OCI-LY7 (cell line): ENCODE results near the gene SIX3. TPM values are rescaled to one million over a fixed set of nuclear protein-coding genes. Genes with fewer than 3 reads are reported as not detected.

Source experiments
- BruUV-seq: library from RNA; stranded (reverse); fragments of 400-500 nt; replicated peaks from 2 replicates; lab custom pipeline; 2021; lab: Mats Ljungman, UMichigan
- CTCF ChIA-PET: fragments of 300-600 bp; sonication (Branson Sonifier 250); formaldehyde crosslinking; loops from one replicate; lab custom pipeline; 2022; ENCODE audit warnings: antibody characterized with exemption; ENCODE audit not compliant: unreplicated experiment; lab: Charles Lee
- POLR2A ChIA-PET: fragments of 300-600 bp; sonication (Branson Sonifier 250); formaldehyde crosslinking; loops from one replicate; lab custom pipeline; 2022; ENCODE audit warnings: antibody characterized with exemption; lab: Charles Lee
- DNase-seq: peaks from one replicate; pipeline ENCODE4 v3.0.0-alpha.2; 2015; ENCODE audit warnings: low spot score
- H2AFZ ChIP-seq: fragments of 200-600 bp; sonication (generic), shearing (Covaris generic); 2 replicates; pipeline ENCODE4 v1.6.1; 2014; ENCODE audit warnings: mild to moderate bottlenecking, antibody characterized with exemption, low read length, moderate library complexity
- H3K27ac ChIP-seq: fragments of 200-600 bp; sonication (generic); 2 replicates; pipeline ENCODE4 v1.5.1; 2014; ENCODE audit warnings: mixed run types, low read depth, mild to moderate bottlenecking, moderate library complexity, low read length, inconsistent platforms; ENCODE audit not compliant: poor library complexity, severe bottlenecking
- H3K36me3 ChIP-seq: fragments of 200-600 bp; sonication (generic); 2 replicates; pipeline ENCODE4 v1.6.1; 2014; ENCODE audit warnings: mild to moderate bottlenecking, antibody characterized with exemption, low read length, moderate library complexity, mixed read lengths; ENCODE audit not compliant: insufficient read depth
- H3K4me1 ChIP-seq: fragments of 200-600 bp; sonication (generic); 2 replicates; pipeline ENCODE4 v1.5.1; 2014; ENCODE audit warnings: mild to moderate bottlenecking, low read length; ENCODE audit not compliant: insufficient read depth, poor library complexity, severe bottlenecking
- H3K4me2 ChIP-seq: fragments of 200-600 bp; sonication (generic); 2 replicates; pipeline ENCODE4 v1.6.1; 2014; ENCODE audit warnings: mild to moderate bottlenecking, low read length
- H3K4me3 ChIP-seq: fragments of 200-600 bp; sonication (generic); 2 replicates; pipeline ENCODE4 v1.5.1; 2014; ENCODE audit warnings: mild to moderate bottlenecking, low read depth, low read length; ENCODE audit not compliant: poor library complexity, severe bottlenecking
- H3K79me2 ChIP-seq: fragments of 200-600 bp; sonication (generic); 2 replicates; pipeline ENCODE4 v1.6.1; 2016; ENCODE audit warnings: low read depth, mild to moderate bottlenecking, low read length, moderate library complexity, mixed read lengths; ENCODE audit not compliant: insufficient read depth
- H3K9me2 ChIP-seq: fragments of 200-600 bp; sonication (generic); 2 replicates; pipeline ENCODE4 v1.6.1; 2016; ENCODE audit warnings: mild to moderate bottlenecking, low read length, mixed read lengths; ENCODE audit not compliant: insufficient read depth
- H3K9me3 ChIP-seq: fragments of 200-600 bp; sonication (generic); 2 replicates; pipeline ENCODE4 v1.6.1; 2014; ENCODE audit warnings: mild to moderate bottlenecking, mixed run types, low read length, mixed read lengths
- H4K20me1 ChIP-seq: fragments of 200-600 bp; sonication (generic); 2 replicates; pipeline ENCODE4 v1.6.1; 2014; ENCODE audit warnings: mild to moderate bottlenecking, antibody characterized with exemption, low read length, moderate library complexity, mixed read lengths; ENCODE audit not compliant: insufficient read depth
- CTCF ChIP-seq: fragments of 200-600 bp; sonication (generic); conservative IDR thresholded peaks from 2 replicates; pipeline ENCODE4 v1.5.1; 2014; ENCODE audit warnings: mild to moderate bottlenecking, antibody characterized with exemption, low read length, moderate library complexity, mixed read lengths
- EZH2phosphoT487 ChIP-seq: fragments of 200-600 bp; sonication (generic); IDR thresholded peaks from 2 replicates; pipeline ENCODE4 v1.6.1; 2018; ENCODE audit warnings: low read depth, borderline replicate concordance, mild to moderate bottlenecking, mixed run types, antibody characterized with exemption, low read length, moderate library complexity, mixed read lengths
- intact Hi-C: fragments of 100-400 bp; cut with micrococcal nuclease; formaldehyde crosslinking; loops from one replicate; pipeline ENCODE4 v1.10.0; 2022; ENCODE audit not compliant: unreplicated experiment
- total RNA-seq, 2 experiments: library from RNA; depleted of rRNA in 1 of 2; stranded (reverse); fragments of >200 nt in 1 of 2; shearing (Covaris generic) in 1 of 2; gene quantifications; 2 replicates each; pipeline ENCODE4 v1.2.3, GENCODE V29; 2014 to 2022

SIX3 gene
- total RNA-seq, 2 experiments from 2014 or later, result not detected

- Histone ChIP-seq H3K9me3 (no peaks in the 10 kb centered on the region), H3K4me3 (no peak overlapping the region), H3K4me2 (no peak overlapping the region), H3K4me1 (no peaks in the 10 kb centered on the region), H2AFZ (no peak overlapping the region), H4K20me1 (no peaks in the 10 kb centered on the region), H3K36me3 (no peaks in the 10 kb centered on the region), H3K9me2 (no peaks in the 10 kb centered on the region), H3K79me2 (no peaks in the 10 kb centered on the region), H3K27ac (no peak overlapping the region)
- POLR2A ChIA-PET, result no interaction called here
- TF ChIP-seq EZH2phosphoT487, result no peak
- no peak for TF ChIP-seq CTCF
- DNase-seq, result no peak
- no TSS peak for BruUV-seq
- CTCF ChIA-PET, result no interaction called here
- intact Hi-C loops, result no loop called here
Measured at GRCh38 chr2:44936715-44937687, 4.5 kb upstream of the SIX3 start.

- TF ChIP-seq EZH2phosphoT487 (no peak), CTCF (no peak)
- POLR2A ChIA-PET, result no interaction called here
- H3K36me3 ChIP-seq, result no peaks in the 10 kb centered on the region
- no peak overlapping the region for H3K4me3 ChIP-seq
- intact Hi-C loops, result no loop called here
- H3K9me2 ChIP-seq, result no peaks in the 10 kb centered on the region
- CTCF ChIA-PET, result no interaction called here
- no peak overlapping the region for H3K4me2 ChIP-seq
- no peaks in the 10 kb centered on the region for H4K20me1 ChIP-seq
- no peak for DNase-seq
- no peak overlapping the region for H2AFZ ChIP-seq
- no peaks in the 10 kb centered on the region for H3K79me2 ChIP-seq
- no peaks in the 10 kb centered on the region for H3K9me3 ChIP-seq
- no TSS peak for BruUV-seq
- H3K27ac ChIP-seq, result no peak overlapping the region
- no peaks in the 10 kb centered on the region for H3K4me1 ChIP-seq
Measured at GRCh38 chr2:44937688-44938240, 3.7 kb upstream of the SIX3 start.
